Measurements from ENCODE around the gene RIPOR3. TPM values are rescaled to one million over a fixed set of nuclear protein-coding genes. Genes with fewer than 3 reads are reported as not detected.

RIPOR3 gene
- total and polyA plus RNA-seq, 9 of the 15 experiments (the other 6 are each of a cell fraction or from before 2014, with no cell fraction given): 3.3 to 62.7 (median 21.4) TPM

GRCh38 chr20:50585678-50586077, 105.7 kb downstream of the RIPOR3 start:
- POLR2A ChIA-PET: interaction anchor here (0.6 to 2.0 kb wide), 4 partner anchors 8 to 200 kb away, joined by 3 to 5 read pairs (median 4); no protein-coding TSS in a partner anchor
- Histone ChIP-seq H3K4me2 (ENCODE audit: insufficient read depth, low read length) (no peak overlapping the region), H3K9ac (ENCODE audit: insufficient read depth in 1 of 2, low read depth in 2 of 2, low read length in 2 of 2) (no peak overlapping the region), H3K27me3 (ENCODE audit: control insufficient read depth in 2 of 2, insufficient read depth in 2 of 2, low read length in 2 of 2) (no peaks in the 10 kb centered on the region), H3K79me2 (ENCODE audit: control insufficient read depth, insufficient read depth, low read length) (no peaks in the 10 kb centered on the region), H3K27ac (ENCODE audit: extremely low read depth, low read depth, low read length) (no peak overlapping the region), H3K4me3 (no peak overlapping the region), H4K20me1 (replicated peaks; ENCODE audit: control insufficient read depth, insufficient read depth, low read length) (0 out of 2 replicates have a peak, but pooled peaks cover 3% of the 10 kb centered on the region), H3K9me1 (ENCODE audit: control insufficient read depth, insufficient read depth, low read length) (no peaks in the 10 kb centered on the region), H3K4me1 (replicated peaks in 1 of 2; ENCODE audit: control insufficient read depth in 2 of 2, insufficient read depth in 2 of 2, low read length in 2 of 2) (peaks cover 0 to 11% of the 10 kb centered on the region in 2 experiments; a peak in 1 of 5 replicates), H2AFZ (ENCODE audit: low read depth, low read length) (no peak overlapping the region), H3K36me3 (ENCODE audit: control insufficient read depth, insufficient read depth, low read length) (peaks cover 93% of the 10 kb centered on the region), H3K9me3 (replicated peaks; ENCODE audit: control insufficient read depth, insufficient read depth, low read depth, low read length) (no peaks in the 10 kb centered on the region)
- intact Hi-C loops (cut with micrococcal nuclease) (no loop called here), in situ Hi-C loops (cut with MboI) (no loop called here)
- TF ChIP-seq ZMIZ1 (IDR thresholded peaks at IDR 0.05; ENCODE audit: low read depth in 2 of 2, low read length in 2 of 2): no peak
- peak; percentile 53; the same call in 1 of the 2 replicates for TF ChIP-seq POLR2A (conservative IDR thresholded peaks at IDR 0.05)
- TF ChIP-seq NFYB (IDR thresholded peaks at IDR 0.05; ENCODE audit: extremely low read depth, insufficient read length): no peak
- TF ChIP-seq SUPT5H (IDR thresholded peaks at IDR 0.05): peak; percentile 11; the same call in 1 of the 2 replicates
- peak; percentile 5 for TF ChIP-seq RBM22 (IDR thresholded peaks at IDR 0.05; ENCODE audit: low read depth, low read length, poor library complexity, severe bottlenecking)
- FAIRE-seq: no peak
- no TSS peak for BruUV-seq (replicated peaks)
- no peak for DNase-seq (ENCODE audit: extremely low read depth in 1 of 4, low spot score in 3 of 4)
- WGBS (ENCODE audit: insufficient coverage, low coverage, missing lambda C conversion rate): 92% methylated on average over 9 of the region's 9 CpGs
- no peak for ATAC-seq
- CTCF ChIA-PET (ENCODE audit: low intra/inter-chr PET ratio): interaction anchor here (0.9 kb wide), 1 partner anchor 9 kb away, joined by 3 read pairs; no protein-coding TSS in a partner anchor

Measured in K562 (cell line).